ENCODE data around the gene B3GNT7.
"Not testable (repeated sequence)": the region's sequence is repeated elsewhere in the genome, so short reads cannot be mapped to it uniquely, and the experiment has no call there.

B3GNT7 gene

GRCh38 chr2:231395188-231396057 is at the start of gene B3GNT7:
TSS of gene B3GNT7 (plus strand) at chr2:231395710. CDS start at chr2:231395804, 94 bp downstream.
- no peak for DNase-seq (ENCODE audit: low read depth)

GRCh38 chr2:231347081-231347480 is 48.4 kb upstream of the B3GNT7 start:
- no peak for DNase-seq (ENCODE audit: low read depth)

- DNase-seq (ENCODE audit: low read depth): no peak
Observed at GRCh38 chr2:231347638-231348037, 47.9 kb upstream of the B3GNT7 start.

GRCh38 chr2:231348173-231348572 is 47.3 kb upstream of the B3GNT7 start:
- no peak for DNase-seq (ENCODE audit: low read depth)

GRCh38 chr2:231348704-231349373 is 46.7 kb upstream of the B3GNT7 start:
- no peak for DNase-seq (ENCODE audit: low read depth)

- not testable (repeated sequence) for DNase-seq (ENCODE audit: low read depth)
Observed at GRCh38 chr2:231349374-231349735, 46.2 kb upstream of the B3GNT7 start.

GRCh38 chr2:231351648-231352047 is 43.9 kb upstream of the B3GNT7 start:
- DNase-seq (ENCODE audit: low read depth): no peak

- no peak for DNase-seq (ENCODE audit: low read depth)
Observed at GRCh38 chr2:231353469-231353868, 42.0 kb upstream of the B3GNT7 start.

- DNase-seq (ENCODE audit: low read depth): no peak
Observed at GRCh38 chr2:231355508-231356465, 39.7 kb upstream of the B3GNT7 start.

- no peak for DNase-seq (ENCODE audit: low read depth)
Observed at GRCh38 chr2:231356466-231356844, 39.1 kb upstream of the B3GNT7 start.

GRCh38 chr2:231357048-231357447 is 38.5 kb upstream of the B3GNT7 start:
- DNase-seq (ENCODE audit: low read depth): no peak

- DNase-seq (ENCODE audit: low read depth): peak; percentile 6
Observed at GRCh38 chr2:231357931-231358330, 37.6 kb upstream of the B3GNT7 start.

GRCh38 chr2:231359441-231359840 is 36.1 kb upstream of the B3GNT7 start:
- no peak for DNase-seq (ENCODE audit: low read depth)

- DNase-seq (ENCODE audit: low read depth): no peak
Observed at GRCh38 chr2:231359948-231360347, 35.6 kb upstream of the B3GNT7 start.

- no peak for DNase-seq (ENCODE audit: low read depth)
Observed at GRCh38 chr2:231360401-231360800, 35.1 kb upstream of the B3GNT7 start.

GRCh38 chr2:231360881-231361371 is 34.6 kb upstream of the B3GNT7 start:
- DNase-seq (ENCODE audit: low read depth): no peak

- DNase-seq (ENCODE audit: low read depth): no peak
Observed at GRCh38 chr2:231361701-231362554, 33.6 kb upstream of the B3GNT7 start.

GRCh38 chr2:231362555-231363184 is 32.8 kb upstream of the B3GNT7 start:
- DNase-seq (ENCODE audit: low read depth): no peak

GRCh38 chr2:231364061-231364460 is 31.4 kb upstream of the B3GNT7 start:
- no peak for DNase-seq (ENCODE audit: low read depth)

- DNase-seq (ENCODE audit: low read depth): peak; percentile 97
Observed at GRCh38 chr2:231364961-231365810, 30.3 kb upstream of the B3GNT7 start.
